GM12878 (cell line): ENCODE measurements around the gene PITPNB. TPM values are rescaled to one million over a fixed set of nuclear protein-coding genes. Genes with fewer than 3 reads are reported as not detected.

Experiments
- ATAC-seq: fragments of 200-7000 bp; cut with Tn5 transposase; 3 replicates; pipeline ENCODE4 v1.9.1; 2020; ENCODE audit warnings: mild to moderate bottlenecking, moderate library complexity
- BruUV-seq: library from RNA; stranded (reverse); fragments of 400-500 nt; replicated peaks from 2 replicates; lab custom pipeline; 2021; lab: Mats Ljungman, UMichigan
- CTCF ChIA-PET: fragments of 300-600 bp; sonication (Branson Sonifier 250); formaldehyde crosslinking; extraction: SDS; loops from one replicate; lab custom pipeline; 2021; ENCODE audit warnings: inconsistent platforms; lab: Yijun Ruan, JAX
- POLR2A ChIA-PET: fragments of 350-600 bp; formaldehyde crosslinking; extraction: SDS; loops from one replicate; lab custom pipeline; 2021; ENCODE audit warnings: inconsistent platforms; lab: Charles Lee
- RAD21 ChIA-PET: fragments of 300-600 bp; sonication (Branson Sonifier 250); formaldehyde crosslinking; loops from one replicate; lab custom pipeline; 2023; ENCODE audit warnings: antibody characterized with exemption; ENCODE audit not compliant: unreplicated experiment; lab: Charles Lee
- SMC1A ChIA-PET: fragments of 300-600 bp; sonication (Branson Sonifier 250); formaldehyde crosslinking; loops from one replicate; lab custom pipeline; 2023; ENCODE audit not compliant: unreplicated experiment, uncharacterized antibody; lab: Charles Lee
- DNase-seq: peaks from one replicate; pipeline ENCODE4 v3.0.0-alpha.2; 2011; ENCODE audit warnings: low read depth, low spot score
- FAIRE-seq: peaks from 3 replicates; lab custom pipeline; 2011; peaks lifted over from hg19 to GRCh38; lab: Jason Lieb, UNC
- H2AFZ ChIP-seq: 2 replicates; pipeline ENCODE4 v1.6.0; 2011; ENCODE audit warnings: low read depth, low read length, control low read depth; ENCODE audit not compliant: control insufficient read depth
- H3K27ac ChIP-seq: 2 replicates; pipeline ENCODE4 v1.5.1; 2011; ENCODE audit warnings: control low read depth; ENCODE audit not compliant: control insufficient read depth, insufficient read depth
- H3K27me3 ChIP-seq, 2 experiments: replicated peaks in 1 of 2; 2 replicates each; pipeline versions ENCODE4 v1.6.0 to v1.6.1; 2011; ENCODE audit warnings: low read length in 1 of 2; ENCODE audit not compliant: control insufficient read depth in 2 of 2, insufficient read depth in 2 of 2
- H3K36me3 ChIP-seq, 2 experiments: 2 replicates each; pipeline ENCODE4 v1.5.1; 2011; ENCODE audit warnings: low read length in 1 of 2; ENCODE audit not compliant: control insufficient read depth in 2 of 2, insufficient read depth in 2 of 2
- H3K4me1 ChIP-seq: 2 replicates; pipeline ENCODE4 v1.6.1; 2011; ENCODE audit warnings: mild to moderate bottlenecking, low read length, moderate library complexity, mixed read lengths; ENCODE audit not compliant: control insufficient read depth, insufficient read depth
- H3K4me2 ChIP-seq: 2 replicates; pipeline ENCODE4 v1.6.0; 2011; ENCODE audit warnings: control low read depth; ENCODE audit not compliant: control insufficient read depth, insufficient read depth
- H3K4me3 ChIP-seq: fragments of 200-600 bp; sonication (generic); 2 replicates; pipeline ENCODE4 v1.5.1; 2016
- H3K79me2 ChIP-seq: 2 replicates; pipeline ENCODE4 v1.6.0; 2011; ENCODE audit warnings: low read length; ENCODE audit not compliant: control insufficient read depth, insufficient read depth
- H3K9ac ChIP-seq: 2 replicates; pipeline ENCODE4 v1.8.0; 2011; ENCODE audit warnings: low read length, control low read depth, mixed read lengths; ENCODE audit not compliant: control insufficient read depth, insufficient read depth
- H3K9me3 ChIP-seq: replicated peaks from 3 replicates; pipeline ENCODE4 v1.5.1; 2011; ENCODE audit warnings: mild to moderate bottlenecking, low read length; ENCODE audit not compliant: control insufficient read depth, insufficient read depth
- H4K20me1 ChIP-seq: 2 replicates; pipeline ENCODE4 v1.6.0; 2011; ENCODE audit not compliant: control insufficient read depth, insufficient read depth
- JUND ChIP-seq: IDR thresholded peaks from 2 replicates; pipeline ENCODE4 v1.6.1; 2012; ENCODE audit warnings: low read depth, mild to moderate bottlenecking, low read length, improper control_type of control experiment, moderate library complexity
- KAT2A ChIP-seq: conservative IDR thresholded peaks from 2 replicates; pipeline ENCODE4 v1.6.1; 2011; ENCODE audit warnings: low read depth, low read length; ENCODE audit not compliant: control insufficient read depth
- MEF2A ChIP-seq: IDR thresholded peaks from 2 replicates; pipeline ENCODE4 v1.6.1; 2011; ENCODE audit warnings: low read depth, mild to moderate bottlenecking, low read length, moderate library complexity; ENCODE audit not compliant: insufficient read depth
- MEF2B ChIP-seq: fragments of 450-650 bp; IDR thresholded peaks from 2 replicates; pipeline ENCODE4 v1.6.1; 2018; ENCODE audit warnings: mild to moderate bottlenecking, moderate library complexity; ENCODE audit not compliant: partially characterized antibody, poor library complexity, severe bottlenecking
- MTA3 ChIP-seq: IDR thresholded peaks from 2 replicates; pipeline ENCODE4 v1.6.1; 2012; ENCODE audit warnings: low read length, inconsistent platforms, borderline replicate concordance
- NRF1 ChIP-seq: conservative IDR thresholded peaks from 2 replicates; pipeline ENCODE4 v1.6.1; 2011; ENCODE audit warnings: mild to moderate bottlenecking, low read depth, low read length, improper control_type of control experiment
- RAD51 ChIP-seq: fragments of 450-650 bp; IDR thresholded peaks from 2 replicates; pipeline ENCODE4 v1.6.1; 2016; ENCODE audit warnings: moderate library complexity, mild to moderate bottlenecking, inconsistent platforms
- RFX5 ChIP-seq: IDR thresholded peaks from 2 replicates; pipeline ENCODE4 v1.6.1; 2011; ENCODE audit warnings: low read depth, low read length, improper control_type of control experiment
- STAT1 ChIP-seq: fragments of 450-650 bp; conservative IDR thresholded peaks from 2 replicates; pipeline ENCODE4 v1.6.1; 2014; ENCODE audit warnings: antibody characterized with exemption, mild to moderate bottlenecking
- TARDBP ChIP-seq: IDR thresholded peaks from 2 replicates; pipeline ENCODE4 v1.6.1; 2016; ENCODE audit warnings: borderline replicate concordance
- ZBED1 ChIP-seq: IDR thresholded peaks from 2 replicates; pipeline ENCODE4 v1.6.1; 2016; ENCODE audit warnings: borderline replicate concordance
- ZNF24 ChIP-seq: fragments of 450-650 bp; IDR thresholded peaks from 2 replicates; pipeline ENCODE4 v1.6.1; 2017; ENCODE audit warnings: antibody characterized with exemption, mild to moderate bottlenecking
- ZNF274 ChIP-seq: IDR thresholded peaks from one replicate; pipeline ENCODE4 v1.8.0; 2011; ENCODE audit not compliant: insufficient read length, insufficient read depth
- WGBS: methylation state at CpG from one replicate; pipeline ENCODE4 v1.1.6; 2016; ENCODE audit warnings: low lambda C conversion rate; ENCODE audit not compliant: insufficient replicate concordance, insufficient coverage; ENCODE audit errors: missing lambda C conversion rate; 5-methylcytosine and 5-hydroxymethylcytosine counted together
- in situ Hi-C: fragments of 300-500 bp; cut with MboI; formaldehyde crosslinking; loops from 9 replicates; pipeline ENCODE4 v1.14.3; 2018; ENCODE audit warnings: mixed read lengths
- intact Hi-C: fragments of 100-400 bp; cut with micrococcal nuclease; formaldehyde crosslinking; loops from one replicate; pipeline ENCODE4 v1.14.2; 2022; ENCODE audit not compliant: unreplicated experiment
- polyA plus RNA-seq, 11 experiments: library from polyadenylated mRNA; depleted of rRNA in 4 of 11; unstranded in 6 of 11; stranded (reverse) in 5 of 11; fragments of >200 nt; fragmentation: Nextera tagmentation in 4 of 11; fragmentation: Illumina TruSeq in 1 of 11; extraction: Ambion mirVana in 4 of 11; extraction: Trizol in 1 of 11; gene quantifications; 1 replicate in 1 of 11; 2 replicates in 10 of 11; pipeline versions ENCODE4 v1.2.1 to v1.2.3, GENCODE V29; 2011 to 2016; ENCODE audit warnings: inconsistent platforms in 2 of 11, missing spikeins in 2 of 11, low read depth in 1 of 11
- total RNA-seq, 4 experiments: library from RNA; depleted of rRNA in 3 of 4; stranded (reverse); fragments of >200 nt in 3 of 4; fragmentation: Illumina TruSeq in 1 of 4; extraction: Trizol in 1 of 4; gene quantifications; 2 replicates each; pipeline versions ENCODE4 v1.2.1 to v1.2.3, GENCODE V29; 2013 to 2021
- TF ChIP-seq, protein P1 (sequence below): IDR thresholded peaks from 2 replicates; pipeline ENCODE4 v1.6.1; 2012; ENCODE audit warnings: low read depth, low read length, improper control_type of control experiment
- TF ChIP-seq, protein P2 (sequence below): IDR thresholded peaks from 2 replicates; pipeline ENCODE4 v1.6.1; 2012; ENCODE audit warnings: mild to moderate bottlenecking, low read depth, low read length
- TF ChIP-seq, protein P3 (sequence below): fragments of 450-650 bp; IDR thresholded peaks from 2 replicates; pipeline ENCODE4 v1.6.1; 2016; ENCODE audit warnings: mild to moderate bottlenecking, moderate library complexity, borderline replicate concordance

Gene PITPNB
- total and polyA plus RNA-seq, 10 of the 15 experiments (the other 5 are each of a cell fraction or from before 2014, with no cell fraction given), result 19.7 to 116 (median 64.9) TPM

DNA sequence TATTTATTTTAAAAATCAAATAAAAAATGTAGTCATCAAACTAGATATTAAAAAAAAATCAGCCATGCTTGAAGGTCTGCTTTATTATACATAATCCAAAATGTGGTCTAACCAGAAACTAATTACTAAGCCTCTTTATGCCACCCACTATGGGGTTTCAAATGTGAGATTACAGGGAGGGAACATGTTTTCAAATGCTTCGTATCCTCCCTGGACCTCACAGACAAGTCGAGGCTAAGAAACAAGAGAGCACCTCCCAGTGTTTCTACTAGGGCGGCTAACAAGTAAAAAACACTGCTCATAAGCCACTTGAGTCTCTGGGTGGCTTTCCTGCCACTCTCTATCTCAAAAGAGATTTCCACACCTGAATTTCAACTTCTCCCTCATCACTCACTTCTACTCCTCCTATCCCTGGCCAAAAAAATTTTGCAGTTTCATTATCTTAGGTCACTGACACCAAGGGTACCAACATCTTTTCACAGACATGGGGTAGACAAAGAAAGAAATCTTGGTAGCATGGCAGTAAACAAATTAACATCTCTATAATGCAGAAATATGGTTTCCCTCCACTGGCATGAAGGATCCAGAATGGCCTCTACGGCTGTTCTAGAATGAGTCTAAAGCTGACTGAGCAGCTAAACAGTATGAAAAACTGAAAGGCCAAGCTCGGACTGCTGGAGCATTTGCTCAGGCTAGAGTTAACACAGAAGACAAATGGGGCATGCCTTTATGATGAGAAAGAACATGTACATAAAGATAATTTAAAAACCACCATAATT, 50.9 kb downstream of the PITPNB start:
- intact Hi-C loops, result no loop called here
- in situ Hi-C loops, result no loop called here
- H3K27me3 ChIP-seq, result no peaks in the 10 kb centered on the region
- no peak overlapping the region for H3K9ac ChIP-seq
- H3K4me1 ChIP-seq, result peaks cover 10% of the 10 kb centered on the region; the same call in 1 of the 2 replicates
- RAD21 ChIA-PET, result no interaction called here
- no peaks in the 10 kb centered on the region for H3K9me3 ChIP-seq
- peak; percentile 34; the same call in 2 of the 3 replicates for ATAC-seq
- no peak for FAIRE-seq
- peaks cover 2% of the 10 kb centered on the region; the same call in 1 of the 2 replicates for H3K79me2 ChIP-seq
- DNase-seq, result no peak
- POLR2A ChIA-PET, result no interaction called here
- no peaks in the 10 kb centered on the region for H4K20me1 ChIP-seq
- H3K36me3 ChIP-seq, result peaks cover 3 to 32% of the 10 kb centered on the region in 2 experiments
- H2AFZ ChIP-seq, result no peak overlapping the region
- 73% methylated on average over 5 of the region's 5 CpGs for WGBS
- no peak overlapping the region for H3K4me3 ChIP-seq
- SMC1A ChIA-PET, result interaction anchor here (1.0 to 2.0 kb wide), 3 partner anchors 10 to 732 kb away, joined by 3 to 6 read pairs (median 5); no protein-coding TSS in a partner anchor
- peak overlapping the region; percentile 13; the same call in 1 of the 2 replicates for H3K4me2 ChIP-seq
- no peak overlapping the region; the same call in 1 of the 2 replicates for H3K27ac ChIP-seq
- CTCF ChIA-PET, result interaction anchor here (1.0 to 3.1 kb wide), 3 partner anchors 11 to 25 kb away, joined by 3 to 26 read pairs (median 4); no protein-coding TSS in a partner anchor
- BruUV-seq, result no TSS peak
- no peak for TF ChIP-seq RAD51
- TF ChIP-seq KAT2A, result no peak
- no peak for TF ChIP-seq STAT1
- no peak for TF ChIP-seq TARDBP
- TF ChIP-seq, protein P1, sequence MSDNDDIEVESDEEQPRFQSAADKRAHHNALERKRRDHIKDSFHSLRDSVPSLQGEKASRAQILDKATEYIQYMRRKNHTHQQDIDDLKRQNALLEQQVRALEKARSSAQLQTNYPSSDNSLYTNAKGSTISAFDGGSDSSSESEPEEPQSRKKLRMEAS, result no peak
- no peak for TF ChIP-seq ZNF24
- no peak for TF ChIP-seq MEF2B
- no peak for TF ChIP-seq JUND
- no peak for TF ChIP-seq MTA3
- TF ChIP-seq MEF2A, result no peak
- TF ChIP-seq, protein P2, sequence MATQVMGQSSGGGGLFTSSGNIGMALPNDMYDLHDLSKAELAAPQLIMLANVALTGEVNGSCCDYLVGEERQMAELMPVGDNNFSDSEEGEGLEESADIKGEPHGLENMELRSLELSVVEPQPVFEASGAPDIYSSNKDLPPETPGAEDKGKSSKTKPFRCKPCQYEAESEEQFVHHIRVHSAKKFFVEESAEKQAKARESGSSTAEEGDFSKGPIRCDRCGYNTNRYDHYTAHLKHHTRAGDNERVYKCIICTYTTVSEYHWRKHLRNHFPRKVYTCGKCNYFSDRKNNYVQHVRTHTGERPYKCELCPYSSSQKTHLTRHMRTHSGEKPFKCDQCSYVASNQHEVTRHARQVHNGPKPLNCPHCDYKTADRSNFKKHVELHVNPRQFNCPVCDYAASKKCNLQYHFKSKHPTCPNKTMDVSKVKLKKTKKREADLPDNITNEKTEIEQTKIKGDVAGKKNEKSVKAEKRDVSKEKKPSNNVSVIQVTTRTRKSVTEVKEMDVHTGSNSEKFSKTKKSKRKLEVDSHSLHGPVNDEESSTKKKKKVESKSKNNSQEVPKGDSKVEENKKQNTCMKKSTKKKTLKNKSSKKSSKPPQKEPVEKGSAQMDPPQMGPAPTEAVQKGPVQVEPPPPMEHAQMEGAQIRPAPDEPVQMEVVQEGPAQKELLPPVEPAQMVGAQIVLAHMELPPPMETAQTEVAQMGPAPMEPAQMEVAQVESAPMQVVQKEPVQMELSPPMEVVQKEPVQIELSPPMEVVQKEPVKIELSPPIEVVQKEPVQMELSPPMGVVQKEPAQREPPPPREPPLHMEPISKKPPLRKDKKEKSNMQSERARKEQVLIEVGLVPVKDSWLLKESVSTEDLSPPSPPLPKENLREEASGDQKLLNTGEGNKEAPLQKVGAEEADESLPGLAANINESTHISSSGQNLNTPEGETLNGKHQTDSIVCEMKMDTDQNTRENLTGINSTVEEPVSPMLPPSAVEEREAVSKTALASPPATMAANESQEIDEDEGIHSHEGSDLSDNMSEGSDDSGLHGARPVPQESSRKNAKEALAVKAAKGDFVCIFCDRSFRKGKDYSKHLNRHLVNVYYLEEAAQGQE, result no peak
- no peak for TF ChIP-seq ZBED1
- TF ChIP-seq, protein P3, sequence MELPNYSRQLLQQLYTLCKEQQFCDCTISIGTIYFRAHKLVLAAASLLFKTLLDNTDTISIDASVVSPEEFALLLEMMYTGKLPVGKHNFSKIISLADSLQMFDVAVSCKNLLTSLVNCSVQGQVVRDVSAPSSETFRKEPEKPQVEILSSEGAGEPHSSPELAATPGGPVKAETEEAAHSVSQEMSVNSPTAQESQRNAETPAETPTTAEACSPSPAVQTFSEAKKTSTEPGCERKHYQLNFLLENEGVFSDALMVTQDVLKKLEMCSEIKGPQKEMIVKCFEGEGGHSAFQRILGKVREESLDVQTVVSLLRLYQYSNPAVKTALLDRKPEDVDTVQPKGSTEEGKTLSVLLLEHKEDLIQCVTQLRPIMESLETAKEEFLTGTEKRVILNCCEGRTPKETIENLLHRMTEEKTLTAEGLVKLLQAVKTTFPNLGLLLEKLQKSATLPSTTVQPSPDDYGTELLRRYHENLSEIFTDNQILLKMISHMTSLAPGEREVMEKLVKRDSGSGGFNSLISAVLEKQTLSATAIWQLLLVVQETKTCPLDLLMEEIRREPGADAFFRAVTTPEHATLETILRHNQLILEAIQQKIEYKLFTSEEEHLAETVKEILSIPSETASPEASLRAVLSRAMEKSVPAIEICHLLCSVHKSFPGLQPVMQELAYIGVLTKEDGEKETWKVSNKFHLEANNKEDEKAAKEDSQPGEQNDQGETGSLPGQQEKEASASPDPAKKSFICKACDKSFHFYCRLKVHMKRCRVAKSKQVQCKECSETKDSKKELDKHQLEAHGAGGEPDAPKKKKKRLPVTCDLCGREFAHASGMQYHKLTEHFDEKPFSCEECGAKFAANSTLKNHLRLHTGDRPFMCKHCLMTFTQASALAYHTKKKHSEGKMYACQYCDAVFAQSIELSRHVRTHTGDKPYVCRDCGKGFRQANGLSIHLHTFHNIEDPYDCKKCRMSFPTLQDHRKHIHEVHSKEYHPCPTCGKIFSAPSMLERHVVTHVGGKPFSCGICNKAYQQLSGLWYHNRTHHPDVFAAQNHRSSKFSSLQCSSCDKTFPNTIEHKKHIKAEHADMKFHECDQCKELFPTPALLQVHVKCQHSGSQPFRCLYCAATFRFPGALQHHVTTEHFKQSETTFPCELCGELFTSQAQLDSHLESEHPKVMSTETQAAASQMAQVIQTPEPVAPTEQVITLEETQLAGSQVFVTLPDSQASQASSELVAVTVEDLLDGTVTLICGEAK, result no peak
- TF ChIP-seq NRF1, result no peak
- no peak for TF ChIP-seq ZNF274
- no peak for TF ChIP-seq RFX5
